ENCODE data around the gene SLC4A7. TPM values are rescaled to one million over a fixed set of nuclear protein-coding genes. Genes with fewer than 3 reads are reported as not detected.
"Not testable (repeated sequence)": the region's sequence is repeated elsewhere in the genome, so short reads cannot be mapped to it uniquely, and the experiment has no call there.

Gene SLC4A7
- polyA plus RNA-seq, 4 donors: 13.8 to 53.0 (median 28.4) TPM

DNA sequence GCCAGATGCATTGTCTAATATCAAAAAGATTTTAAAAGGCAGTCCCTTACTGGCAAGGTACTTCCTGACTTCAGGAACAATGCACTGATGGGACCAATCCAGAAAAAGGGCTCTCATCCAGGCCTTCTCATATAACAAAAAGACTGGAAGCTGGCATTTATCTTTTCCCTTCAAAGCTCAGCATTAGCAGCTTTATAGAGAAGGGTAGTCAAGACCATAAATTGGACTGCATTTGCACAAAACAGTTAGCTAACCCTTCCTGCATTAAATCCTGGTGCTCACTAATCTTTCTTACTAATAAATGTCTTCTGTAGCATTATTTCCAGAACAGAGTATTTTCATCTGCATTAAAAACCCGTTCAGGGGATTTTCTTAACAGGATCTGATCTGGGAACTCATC, 69.0 kb downstream of the SLC4A7 start:
- Histone ChIP-seq H3K4me3 (ENCODE audit: low read depth in 1 of 3, low read length in 3 of 3) (no peak overlapping the region), H3K4me1 (ENCODE audit: control insufficient read depth in 3 of 3, insufficient read depth in 2 of 3, low read depth in 1 of 3, low read length in 2 of 3) (no peaks in the 10 kb centered on the region), H3K27me3 (ENCODE audit: control insufficient read depth in 3 of 3, insufficient read depth in 3 of 3, low read length in 3 of 3) (no peaks in the 10 kb centered on the region), H3K27ac (ENCODE audit: low read depth in 1 of 3, low read length in 2 of 3) (no peak overlapping the region), H3K36me3 (ENCODE audit: control insufficient read depth in 3 of 3, insufficient read depth in 2 of 3, low read depth in 1 of 3, low read length in 3 of 3) (peaks cover 10 to 17% (median 13%) of the 10 kb centered on the region in 3 donors), H3K9me3 (ENCODE audit: control insufficient read depth in 2 of 2, insufficient read depth in 1 of 2, low read depth in 1 of 2, low read length in 1 of 2) (no peaks in the 10 kb centered on the region)
- FAIRE-seq (no peak), DNase-seq (no peak)
- 84 to 91% (median 87%) methylated on average over 1 of the region's 1 CpG for WGBS, 3 donors

- Histone ChIP-seq H3K27me3 (ENCODE audit: control insufficient read depth in 3 of 3, insufficient read depth in 3 of 3, low read length in 3 of 3) (no peaks in the 10 kb centered on the region), H3K36me3 (ENCODE audit: control insufficient read depth in 3 of 3, insufficient read depth in 2 of 3, low read depth in 1 of 3, low read length in 3 of 3) (peaks cover 2 to 18% (median 15%) of the 10 kb centered on the region in 3 donors), H3K9me3 (ENCODE audit: control insufficient read depth in 2 of 2, insufficient read depth in 1 of 2, low read depth in 1 of 2, low read length in 1 of 2) (no peaks in the 10 kb centered on the region), H3K27ac (ENCODE audit: low read depth in 1 of 3, low read length in 2 of 3) (no peak overlapping the region), H3K4me3 (ENCODE audit: low read depth in 1 of 3, low read length in 3 of 3) (no peak overlapping the region), H3K4me1 (ENCODE audit: control insufficient read depth in 3 of 3, insufficient read depth in 2 of 3, low read depth in 1 of 3, low read length in 2 of 3) (no peaks in the 10 kb centered on the region)
- 49 to 50% (median 49%) methylated on average over 3 of the region's 3 CpGs for WGBS, 3 donors
- FAIRE-seq (no peak), DNase-seq (no peak)
Observed at GRCh38 chr3:27392950-27393679, 91.1 kb downstream of the SLC4A7 start.

DNA sequence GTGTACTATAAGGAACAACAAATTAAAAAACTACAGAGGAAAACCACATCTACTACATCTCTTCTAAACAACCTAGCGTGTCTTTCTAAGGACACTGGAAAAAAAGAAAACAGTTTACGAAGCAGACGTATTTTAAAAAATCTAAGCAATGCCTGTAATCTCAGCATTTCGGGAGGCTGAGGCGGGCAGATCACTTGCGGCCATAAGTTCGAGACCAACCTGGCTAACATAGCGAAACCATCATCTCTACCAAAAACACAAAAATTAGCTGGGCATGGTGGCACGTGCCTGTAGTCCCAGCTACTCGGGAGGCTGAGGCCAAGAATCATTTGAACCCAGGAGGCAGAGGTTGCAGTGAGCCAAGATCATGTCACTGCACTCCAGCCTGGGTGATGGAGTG, 91.8 kb downstream of the SLC4A7 start:
- FAIRE-seq; H3K27me3 ChIP-seq (ENCODE audit: control insufficient read depth in 3 of 3, insufficient read depth in 3 of 3, low read length in 3 of 3); H3K27ac ChIP-seq (ENCODE audit: low read depth in 1 of 3, low read length in 2 of 3); H3K9me3 ChIP-seq (ENCODE audit: control insufficient read depth in 2 of 2, insufficient read depth in 1 of 2, low read depth in 1 of 2, low read length in 1 of 2); H3K4me3 ChIP-seq (ENCODE audit: low read depth in 1 of 3, low read length in 3 of 3); H3K4me1 ChIP-seq (ENCODE audit: control insufficient read depth in 3 of 3, insufficient read depth in 2 of 3, low read depth in 1 of 3, low read length in 2 of 3); DNase-seq: not testable (repeated sequence)
- WGBS, 3 donors: 93 to 97% (median 96%) methylated on average over 10 of the region's 10 CpGs
- H3K36me3 ChIP-seq (ENCODE audit: control insufficient read depth in 3 of 3, insufficient read depth in 2 of 3, low read depth in 1 of 3, low read length in 3 of 3): peaks cover 2 to 18% (median 15%) of the 10 kb centered on the region in 3 donors

GRCh38 chr3:27391796-27392195, 92.4 kb downstream of the SLC4A7 start:
- no peak for DNase-seq
- Histone ChIP-seq H3K9me3 (ENCODE audit: control insufficient read depth in 2 of 2, insufficient read depth in 1 of 2, low read depth in 1 of 2, low read length in 1 of 2) (no peaks in the 10 kb centered on the region), H3K27me3 (ENCODE audit: control insufficient read depth in 3 of 3, insufficient read depth in 3 of 3, low read length in 3 of 3) (no peaks in the 10 kb centered on the region), H3K36me3 (ENCODE audit: control insufficient read depth in 3 of 3, insufficient read depth in 2 of 3, low read depth in 1 of 3, low read length in 3 of 3) (peaks cover 2 to 15% (median 15%) of the 10 kb centered on the region in 3 donors), H3K27ac (ENCODE audit: low read depth in 1 of 3, low read length in 2 of 3) (no peak overlapping the region), H3K4me3 (ENCODE audit: low read depth in 1 of 3, low read length in 3 of 3) (no peak overlapping the region), H3K4me1 (ENCODE audit: control insufficient read depth in 3 of 3, insufficient read depth in 2 of 3, low read depth in 1 of 3, low read length in 2 of 3) (no peaks in the 10 kb centered on the region)
- WGBS, 3 donors: 79 to 87% (median 87%) methylated on average over 1 of the region's 1 CpG
- FAIRE-seq: no peak

GRCh38 chr3:27387625-27388024, 96.6 kb downstream of the SLC4A7 start:
- H3K27me3 ChIP-seq (ENCODE audit: control insufficient read depth in 3 of 3, insufficient read depth in 3 of 3, low read length in 3 of 3): no peaks in the 10 kb centered on the region
- no peak for DNase-seq
- H3K9me3 ChIP-seq (ENCODE audit: control insufficient read depth in 2 of 2, insufficient read depth in 1 of 2, low read depth in 1 of 2, low read length in 1 of 2): no peaks in the 10 kb centered on the region
- no peaks in the 10 kb centered on the region for H3K4me1 ChIP-seq (ENCODE audit: control insufficient read depth in 3 of 3, insufficient read depth in 2 of 3, low read depth in 1 of 3, low read length in 2 of 3)
- H3K4me3 ChIP-seq (ENCODE audit: low read depth in 1 of 3, low read length in 3 of 3): no peak overlapping the region
- no peak overlapping the region for H3K27ac ChIP-seq (ENCODE audit: low read depth in 1 of 3, low read length in 2 of 3)
- peaks cover 2 to 13% (median 8%) of the 10 kb centered on the region in 3 donors for H3K36me3 ChIP-seq (ENCODE audit: control insufficient read depth in 3 of 3, insufficient read depth in 2 of 3, low read depth in 1 of 3, low read length in 3 of 3)
- 89 to 94% (median 94%) methylated on average over 1 of the region's 1 CpG for WGBS, 3 donors
- no peak for FAIRE-seq

- Histone ChIP-seq H3K27me3 (ENCODE audit: control insufficient read depth in 3 of 3, insufficient read depth in 3 of 3, low read length in 3 of 3) (no peaks in the 10 kb centered on the region), H3K9me3 (ENCODE audit: control insufficient read depth in 2 of 2, insufficient read depth in 1 of 2, low read depth in 1 of 2, low read length in 1 of 2) (no peaks in the 10 kb centered on the region), H3K36me3 (ENCODE audit: control insufficient read depth in 3 of 3, insufficient read depth in 2 of 3, low read depth in 1 of 3, low read length in 3 of 3) (peaks cover 2 to 14% (median 5%) of the 10 kb centered on the region in 3 donors), H3K4me1 (ENCODE audit: control insufficient read depth in 3 of 3, insufficient read depth in 2 of 3, low read depth in 1 of 3, low read length in 2 of 3) (no peaks in the 10 kb centered on the region), H3K4me3 (ENCODE audit: low read depth in 1 of 3, low read length in 3 of 3) (no peak overlapping the region), H3K27ac (ENCODE audit: low read depth in 1 of 3, low read length in 2 of 3) (no peak overlapping the region)
- DNase-seq (no peak), FAIRE-seq (no peak)
Observed at GRCh38 chr3:27385504-27385903, 98.7 kb downstream of the SLC4A7 start.

- Histone ChIP-seq H3K9me3 (ENCODE audit: control insufficient read depth in 2 of 2, insufficient read depth in 1 of 2, low read depth in 1 of 2, low read length in 1 of 2) (no peaks in the 10 kb centered on the region), H3K27me3 (ENCODE audit: control insufficient read depth in 3 of 3, insufficient read depth in 3 of 3, low read length in 3 of 3) (no peaks in the 10 kb centered on the region), H3K27ac (ENCODE audit: low read depth in 1 of 3, low read length in 2 of 3) (no peak overlapping the region), H3K36me3 (ENCODE audit: control insufficient read depth in 3 of 3, insufficient read depth in 2 of 3, low read depth in 1 of 3, low read length in 3 of 3) (peaks cover 0 to 15% (median 3%) of the 10 kb centered on the region in 3 donors), H3K4me3 (ENCODE audit: low read depth in 1 of 3, low read length in 3 of 3) (no peak overlapping the region), H3K4me1 (ENCODE audit: control insufficient read depth in 3 of 3, insufficient read depth in 2 of 3, low read depth in 1 of 3, low read length in 2 of 3) (no peaks in the 10 kb centered on the region)
- FAIRE-seq: no peak
- WGBS, 3 donors: 89 to 95% (median 94%) methylated on average over 1 of the region's 1 CpG
- no peak for DNase-seq
Observed at GRCh38 chr3:27384191-27384590, 100.0 kb downstream of the SLC4A7 start.

DNA sequence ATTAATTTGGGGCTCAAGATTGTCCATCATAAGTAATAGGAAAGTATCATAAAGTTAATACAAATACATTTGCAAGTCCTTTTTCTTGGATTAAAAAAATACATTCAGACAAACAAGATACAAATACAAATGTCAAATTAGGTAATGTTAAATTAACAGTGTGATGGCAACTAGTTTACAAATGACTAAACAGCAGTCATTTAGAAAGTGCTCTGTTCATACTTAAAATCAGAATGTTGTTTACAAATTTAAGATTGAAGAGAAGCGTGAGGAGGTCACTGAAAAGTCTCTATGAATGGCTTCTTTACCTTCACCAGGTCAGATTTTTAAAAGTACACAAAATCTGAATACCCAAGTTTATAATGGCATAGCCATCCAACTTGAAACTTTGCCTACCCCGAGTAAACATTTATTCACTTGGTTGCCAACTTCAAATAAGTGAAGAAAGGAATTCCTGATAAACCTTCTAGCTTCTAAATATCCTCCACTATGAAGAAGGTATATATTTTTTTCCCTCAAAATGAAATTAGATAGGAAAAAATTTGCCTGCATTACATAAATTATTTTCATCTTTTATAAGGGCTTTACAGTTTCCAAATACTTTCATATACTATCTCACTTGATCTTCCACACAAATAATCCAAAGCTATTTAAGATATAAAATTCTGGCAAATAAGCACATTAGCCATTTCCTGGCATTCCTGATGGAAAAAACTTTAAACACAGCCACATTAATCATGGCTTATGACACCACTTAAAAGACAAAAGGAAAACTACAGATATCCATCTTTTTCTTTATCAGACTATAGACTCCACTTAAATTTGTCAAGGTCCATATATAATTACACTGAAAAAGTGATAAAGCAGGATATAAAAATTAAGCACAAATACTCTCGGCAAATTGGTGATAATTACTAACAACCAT, 103.5 kb downstream of the SLC4A7 start:
- peaks cover 0 to 17% (median 8%) of the 10 kb centered on the region in 3 donors for H3K36me3 ChIP-seq (ENCODE audit: control insufficient read depth in 3 of 3, insufficient read depth in 2 of 3, low read depth in 1 of 3, low read length in 3 of 3)
- H3K4me3 ChIP-seq (ENCODE audit: low read depth in 1 of 3, low read length in 3 of 3): no peak overlapping the region
- no peak overlapping the region for H3K27ac ChIP-seq (ENCODE audit: low read depth in 1 of 3, low read length in 2 of 3)
- H3K4me1 ChIP-seq (ENCODE audit: control insufficient read depth in 3 of 3, insufficient read depth in 2 of 3, low read depth in 1 of 3, low read length in 2 of 3): no peaks in the 10 kb centered on the region
- no peak for FAIRE-seq
- no peak for DNase-seq
- H3K27me3 ChIP-seq (ENCODE audit: control insufficient read depth in 3 of 3, insufficient read depth in 3 of 3, low read length in 3 of 3): no peaks in the 10 kb centered on the region
- H3K9me3 ChIP-seq (ENCODE audit: control insufficient read depth in 2 of 2, insufficient read depth in 1 of 2, low read depth in 1 of 2, low read length in 1 of 2): no peaks in the 10 kb centered on the region
- 81 to 86% (median 84%) methylated on average over 3 of the region's 3 CpGs for WGBS, 3 donors

Data from small intestine (tissue), 7 donors.